WTC11 (cell line): ENCODE results near the gene AGBL1.

Experiments used
- CTCF ChIP-seq: fragments of 200-600 bp; IDR thresholded peaks from 2 replicates; pipeline ENCODE4 v1.8.0; 2022; ENCODE audit warnings: antibody characterized with exemption
- HMGXB4 ChIP-seq: sonication (generic); formaldehyde crosslinking; IDR thresholded peaks from 2 replicates; pipeline ENCODE4 v1.8.1; 2023; ENCODE audit warnings: mild to moderate bottlenecking, moderate library complexity, missing genetic modification reagents
- MAX ChIP-seq: sonication (generic); formaldehyde crosslinking; IDR thresholded peaks from 2 replicates; pipeline ENCODE4 v1.8.0; 2022; ENCODE audit warnings: mild to moderate bottlenecking, missing genetic modification reagents
- PRRX2 ChIP-seq: fragments of 250-450 bp; sonication (Bioruptor Pico); IDR thresholded peaks from 2 replicates; pipeline ENCODE4 v1.8.0; 2021; ENCODE audit warnings: mild to moderate bottlenecking
- TEAD4 ChIP-seq: sonication (generic); formaldehyde crosslinking; IDR thresholded peaks from 2 replicates; pipeline ENCODE4 v1.8.0; 2022; ENCODE audit warnings: mild to moderate bottlenecking, missing genetic modification reagents
- ZNF232 ChIP-seq: sonication (generic); formaldehyde crosslinking; IDR thresholded peaks from 2 replicates; pipeline ENCODE4 v1.8.0; 2022; ENCODE audit warnings: mild to moderate bottlenecking, missing genetic modification reagents
- TF ChIP-seq, protein P1 (sequence below): sonication (generic); formaldehyde crosslinking; IDR thresholded peaks from 2 replicates; pipeline ENCODE4 v1.8.1; 2022; ENCODE audit warnings: low read depth, mild to moderate bottlenecking, moderate library complexity, missing genetic modification reagents, borderline replicate concordance
- TF ChIP-seq, protein P2 (sequence below): sonication (generic); formaldehyde crosslinking; IDR thresholded peaks from 2 replicates; pipeline ENCODE4 v1.8.1; 2023; ENCODE audit warnings: mild to moderate bottlenecking, missing genetic modification reagents, moderate library complexity

GRCh38 chr15:87033056-87033455 is 953.4 kb downstream of the AGBL1 start:
- TF ChIP-seq CTCF (no peak), HMGXB4 (CRISPR knock-in tag) (no peak), PRRX2 (no peak), ZNF232 (no peak), TEAD4 (CRISPR knock-in tag) (no peak), MAX (CRISPR knock-in tag) (no peak)
- TF ChIP-seq, protein P1, sequence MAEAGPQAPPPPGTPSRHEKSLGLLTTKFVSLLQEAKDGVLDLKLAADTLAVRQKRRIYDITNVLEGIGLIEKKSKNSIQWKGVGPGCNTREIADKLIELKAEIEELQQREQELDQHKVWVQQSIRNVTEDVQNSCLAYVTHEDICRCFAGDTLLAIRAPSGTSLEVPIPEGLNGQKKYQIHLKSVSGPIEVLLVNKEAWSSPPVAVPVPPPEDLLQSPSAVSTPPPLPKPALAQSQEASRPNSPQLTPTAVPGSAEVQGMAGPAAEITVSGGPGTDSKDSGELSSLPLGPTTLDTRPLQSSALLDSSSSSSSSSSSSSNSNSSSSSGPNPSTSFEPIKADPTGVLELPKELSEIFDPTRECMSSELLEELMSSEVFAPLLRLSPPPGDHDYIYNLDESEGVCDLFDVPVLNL (CRISPR knock-in tag): no peak
- TF ChIP-seq, protein P2, sequence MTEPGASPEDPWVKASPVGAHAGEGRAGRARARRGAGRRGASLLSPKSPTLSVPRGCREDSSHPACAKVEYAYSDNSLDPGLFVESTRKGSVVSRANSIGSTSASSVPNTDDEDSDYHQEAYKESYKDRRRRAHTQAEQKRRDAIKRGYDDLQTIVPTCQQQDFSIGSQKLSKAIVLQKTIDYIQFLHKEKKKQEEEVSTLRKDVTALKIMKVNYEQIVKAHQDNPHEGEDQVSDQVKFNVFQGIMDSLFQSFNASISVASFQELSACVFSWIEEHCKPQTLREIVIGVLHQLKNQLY (CRISPR knock-in tag): no peak
